ENCODE data around the gene GREB1L. TPM values are rescaled to one million over a fixed set of nuclear protein-coding genes. Genes with fewer than 3 reads are reported as not detected.
"Not testable (repeated sequence)": the region's sequence is repeated elsewhere in the genome, so short reads cannot be mapped to it uniquely, and the experiment has no call there.

The GREB1L gene
- total RNA-seq, 1 donor from 2014 or later = 0.70 TPM

- Mint-ChIP-seq H3K27me3 (ENCODE audit: unreplicated experiment) (peaks cover 24% of the 10 kb centered on the region), H3K4me3 (ENCODE audit: unreplicated experiment) (no peak overlapping the region), H3K4me1 (ENCODE audit: unreplicated experiment) (no peaks in the 10 kb centered on the region), H3K9me3 (ENCODE audit: unreplicated experiment) (no peaks in the 10 kb centered on the region), H3K27ac (ENCODE audit: unreplicated experiment) (no peak overlapping the region), H3K36me3 (ENCODE audit: unreplicated experiment) (no peaks in the 10 kb centered on the region)
- no peak for DNase-seq (ENCODE audit: extremely low spot score, unreplicated experiment)
- no peak for TF ChIP-seq CTCF (IDR thresholded peaks at IDR 0.05)
Measured at GRCh38 chr18:21277578-21277977, 35.5 kb downstream of the GREB1L start.

DNA sequence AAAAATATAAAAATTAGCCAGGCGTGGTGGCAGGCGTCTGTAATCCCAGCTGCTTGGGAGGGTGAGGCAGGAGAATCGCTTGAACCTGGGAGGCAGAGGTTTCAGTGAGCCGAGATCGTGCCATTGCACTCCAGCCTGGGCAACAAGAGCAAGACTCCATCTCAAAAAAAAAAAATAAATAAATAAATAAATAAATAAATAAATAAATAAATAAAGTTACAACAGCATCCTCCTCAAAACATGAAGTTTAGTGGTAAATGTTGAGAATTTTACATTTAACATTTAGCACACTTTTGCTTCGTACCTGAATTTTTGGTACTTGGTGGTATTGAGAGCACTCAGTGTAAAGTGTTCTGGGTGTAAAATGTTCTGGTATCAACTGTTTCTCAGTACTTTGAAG is 36.2 kb downstream of the GREB1L start:
- not testable (repeated sequence) for H3K4me1 Mint-ChIP-seq (ENCODE audit: unreplicated experiment); H3K27ac Mint-ChIP-seq (ENCODE audit: unreplicated experiment); DNase-seq (ENCODE audit: extremely low spot score, unreplicated experiment); H3K9me3 Mint-ChIP-seq (ENCODE audit: unreplicated experiment); H3K36me3 Mint-ChIP-seq (ENCODE audit: unreplicated experiment); H3K4me3 Mint-ChIP-seq (ENCODE audit: unreplicated experiment)
- peaks cover 29% of the 10 kb centered on the region for H3K27me3 Mint-ChIP-seq (ENCODE audit: unreplicated experiment)

DNA sequence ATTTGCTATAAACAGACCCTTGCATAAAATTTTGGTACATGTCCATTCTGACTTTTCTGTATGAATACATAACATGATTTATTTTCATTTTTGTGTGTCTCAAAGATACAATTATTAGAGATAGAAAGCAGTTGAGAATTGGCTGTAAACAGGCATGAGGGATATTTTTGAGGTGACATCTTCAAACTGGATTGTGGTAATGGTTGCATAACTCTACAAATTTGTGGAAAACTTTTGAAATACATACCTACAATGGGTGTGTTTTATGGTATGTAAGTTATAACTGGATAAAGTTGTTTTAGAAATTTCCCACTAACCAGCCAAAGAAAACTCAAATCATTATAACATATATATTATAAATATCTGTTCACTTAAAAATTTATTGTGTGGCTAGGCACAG is 39.6 kb downstream of the GREB1L start:
- H3K9me3 Mint-ChIP-seq (ENCODE audit: unreplicated experiment) = no peaks in the 10 kb centered on the region
- no peaks in the 10 kb centered on the region for H3K4me1 Mint-ChIP-seq (ENCODE audit: unreplicated experiment)
- H3K4me3 Mint-ChIP-seq (ENCODE audit: unreplicated experiment) = no peak overlapping the region
- H3K36me3 Mint-ChIP-seq (ENCODE audit: unreplicated experiment) = no peaks in the 10 kb centered on the region
- H3K27me3 Mint-ChIP-seq (ENCODE audit: unreplicated experiment) = peaks cover 43% of the 10 kb centered on the region
- no peak for TF ChIP-seq CTCF (IDR thresholded peaks at IDR 0.05)
- no peak for DNase-seq (ENCODE audit: extremely low spot score, unreplicated experiment)
- H3K27ac Mint-ChIP-seq (ENCODE audit: unreplicated experiment) = no peak overlapping the region

GRCh38 chr18:21284540-21284939 is 42.5 kb downstream of the GREB1L start:
- H3K4me3 Mint-ChIP-seq (ENCODE audit: unreplicated experiment) = no peak overlapping the region
- no peaks in the 10 kb centered on the region for H3K9me3 Mint-ChIP-seq (ENCODE audit: unreplicated experiment)
- no peak for DNase-seq (ENCODE audit: extremely low spot score, unreplicated experiment)
- no peak overlapping the region for H3K27ac Mint-ChIP-seq (ENCODE audit: unreplicated experiment)
- H3K4me1 Mint-ChIP-seq (ENCODE audit: unreplicated experiment) = peaks cover 7% of the 10 kb centered on the region
- H3K27me3 Mint-ChIP-seq (ENCODE audit: unreplicated experiment) = peaks cover 41% of the 10 kb centered on the region
- no peak for TF ChIP-seq CTCF (IDR thresholded peaks at IDR 0.05)
- H3K36me3 Mint-ChIP-seq (ENCODE audit: unreplicated experiment) = no peaks in the 10 kb centered on the region

DNA sequence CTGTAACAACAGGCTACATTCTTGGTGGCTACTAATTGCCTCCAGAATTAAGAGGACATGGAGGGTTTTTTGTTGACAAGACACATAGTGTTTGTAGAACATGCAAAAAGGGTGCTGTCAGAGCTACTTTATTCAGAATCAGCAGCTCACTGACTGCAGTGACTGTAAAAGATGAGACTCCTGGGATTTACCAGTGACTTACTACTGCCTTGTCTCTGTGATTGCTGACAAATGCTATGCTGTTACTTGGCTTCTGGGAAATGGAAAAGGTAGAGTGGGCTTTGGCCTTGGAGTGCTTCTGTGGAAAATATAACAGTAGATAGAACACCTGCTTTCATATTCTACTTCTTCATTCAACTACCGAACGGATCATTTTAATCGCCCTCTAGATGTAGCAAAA is 47.8 kb downstream of the GREB1L start:
- peaks cover 14% of the 10 kb centered on the region for H3K27me3 Mint-ChIP-seq (ENCODE audit: unreplicated experiment)

More for the DNA sequence above, 47.8 kb downstream of the GREB1L start:
- Mint-ChIP-seq H3K27ac (ENCODE audit: unreplicated experiment) (no peak overlapping the region), H3K36me3 (ENCODE audit: unreplicated experiment) (no peaks in the 10 kb centered on the region), H3K4me1 (ENCODE audit: unreplicated experiment) (peaks cover 7% of the 10 kb centered on the region), H3K4me3 (ENCODE audit: unreplicated experiment) (no peak overlapping the region), H3K9me3 (ENCODE audit: unreplicated experiment) (no peaks in the 10 kb centered on the region)
- DNase-seq (ENCODE audit: extremely low spot score, unreplicated experiment) = no peak
- TF ChIP-seq CTCF (IDR thresholded peaks at IDR 0.05) = no peak

Measured in osteocyte (in vitro differentiated cells).